HepG2 (cell line): ENCODE measurements around the gene AMER3.

ENCODE experiments used
- CEBPZ ChIP-seq: IDR thresholded peaks from 2 replicates; pipeline ENCODE4 v1.6.1; 2012; ENCODE audit warnings: low read length, improper control_type of control experiment
- CHD4 ChIP-seq: fragments of 200-600 bp; sonication (generic); IDR thresholded peaks from 2 replicates; pipeline ENCODE4 v1.7.0; 2017; ENCODE audit warnings: mild to moderate bottlenecking, low read length, borderline replicate concordance
- CTCF ChIP-seq: sonication (generic); formaldehyde crosslinking; IDR thresholded peaks from 2 replicates; pipeline ENCODE4 v1.5.0; 2020; ENCODE audit warnings: mild to moderate bottlenecking, missing genetic modification reagents, moderate library complexity
- HNF1A ChIP-seq, 2 experiments: sonication (generic) in 1 of 2; formaldehyde crosslinking in 1 of 2; IDR thresholded peaks; 2 replicates each; pipeline versions ENCODE4 v1.4.0 to v1.6.1; 2016 to 2020; ENCODE audit warnings: borderline replicate concordance in 1 of 2, low read depth in 1 of 2, mild to moderate bottlenecking in 1 of 2, missing genetic modification reagents in 1 of 2
- MYC ChIP-seq: sonication (generic); formaldehyde crosslinking; IDR thresholded peaks from 2 replicates; pipeline ENCODE4 v1.9.0; 2021; ENCODE audit warnings: missing genetic modification reagents, borderline replicate concordance
- NFE2L1 ChIP-seq: sonication (generic); formaldehyde crosslinking; IDR thresholded peaks from 2 replicates; pipeline ENCODE4 v1.4.0; 2020; ENCODE audit warnings: missing genetic modification reagents, mild to moderate bottlenecking, borderline replicate concordance
- NONO ChIP-seq, 2 experiments: fragments of 450-650 bp in 1 of 2; sonication (generic) in 1 of 2; formaldehyde crosslinking in 1 of 2; IDR thresholded peaks in 1 of 2; conservative IDR thresholded peaks in 1 of 2; 2 replicates each; pipeline versions ENCODE4 v1.6.1 to v1.8.0; 2017 to 2022; ENCODE audit warnings: mild to moderate bottlenecking in 1 of 2, missing genetic modification reagents in 1 of 2, moderate library complexity in 1 of 2
- PBX2 ChIP-seq: IDR thresholded peaks from 2 replicates; pipeline ENCODE4 v1.6.1; 2016; ENCODE audit warnings: control low read depth
- RFXAP ChIP-seq: sonication (generic); formaldehyde crosslinking; IDR thresholded peaks from 2 replicates; pipeline ENCODE4 v1.4.0; 2020; ENCODE audit warnings: missing genetic modification reagents, borderline replicate concordance
- UBTF ChIP-seq: sonication (generic); formaldehyde crosslinking; IDR thresholded peaks from 2 replicates; pipeline ENCODE4 v1.4.0; 2020; ENCODE audit warnings: mild to moderate bottlenecking, missing genetic modification reagents
- ZFX ChIP-seq: sonication (generic); formaldehyde crosslinking; IDR thresholded peaks from 2 replicates; pipeline ENCODE4 v1.4.0; 2020; ENCODE audit warnings: mild to moderate bottlenecking, low read depth, missing genetic modification reagents, moderate library complexity
- ZNF143 ChIP-seq: sonication (generic); formaldehyde crosslinking; IDR thresholded peaks from 2 replicates; pipeline ENCODE4 v1.4.0; 2020; ENCODE audit warnings: missing genetic modification reagents
- ZNF547 ChIP-seq: sonication (generic); formaldehyde crosslinking; IDR thresholded peaks from 2 replicates; pipeline ENCODE4 v1.5.1; 2020; ENCODE audit warnings: mild to moderate bottlenecking, missing genetic modification reagents

- TF ChIP-seq CEBPZ (no peak), RFXAP (CRISPR knock-in tag) (no peak), ZNF143 (CRISPR knock-in tag) (no peak), MYC (CRISPR knock-in tag) (no peak), UBTF (CRISPR knock-in tag) (no peak), CHD4 (no peak), HNF1A (IDR thresholded peaks at IDR 0.05; ENCODE audit: low read depth) (no peak), HNF1A (CRISPR knock-in tag; IDR thresholded peaks at IDR 0.05; ENCODE audit: borderline replicate concordance) (no peak), CTCF (CRISPR knock-in tag) (no peak), NFE2L1 (CRISPR knock-in tag) (no peak), ZNF547 (CRISPR knock-in tag) (no peak), PBX2 (no peak), NONO (IDR thresholded peaks at IDR 0.05) (no peak), NONO (CRISPR knock-in tag; conservative IDR thresholded peaks at IDR 0.05) (no peak), ZFX (no peak)
These were observed 5.7 kb upstream of the AMER3 start for GRCh38 chr2:130749641-130750040.
